ENCODE measurements around the gene KLHDC7B.

KLHDC7B gene

GRCh38 chr22:50576806-50577696 is 31.4 kb downstream of the KLHDC7B start:
- DNase-seq = no peak

GRCh38 chr22:50577697-50577986 is 31.9 kb downstream of the KLHDC7B start:
- DNase-seq = no peak

- no peak for DNase-seq
These were observed 32.5 kb downstream of the KLHDC7B start, which contains the start of gene CPT1B for GRCh38 chr22:50577987-50578775. Gene CPT1B, minus strand, starts transcription at chr22:50578427. Its CDS starts 512 bp downstream, at chr22:50577915.

- DNase-seq = no peak
These were observed 33.1 kb downstream of the KLHDC7B start for GRCh38 chr22:50578776-50579310.

- no peak for DNase-seq
These were observed 34.1 kb downstream of the KLHDC7B start for GRCh38 chr22:50579752-50580151.

- DNase-seq = peak; percentile 51
These were observed 35.6 kb downstream of the KLHDC7B start for GRCh38 chr22:50581031-50581949.

GRCh38 chr22:50581950-50582492 is 36.3 kb downstream of the KLHDC7B start:
- peak; percentile 72 for DNase-seq

GRCh38 chr22:50582493-50583293 is 37.0 kb downstream of the KLHDC7B start, which contains the start of gene CHKB:
Gene CHKB, minus strand, starts transcription at chr22:50582849. Its CDS starts 68 bp downstream, at chr22:50582781.
- DNase-seq = peak; percentile 98

- DNase-seq = no peak
These were observed 37.7 kb downstream of the KLHDC7B start for GRCh38 chr22:50583294-50583861.

GRCh38 chr22:50584106-50585096 is 38.7 kb downstream of the KLHDC7B start:
- DNase-seq = no peak

GRCh38 chr22:50585238-50585637 is 39.5 kb downstream of the KLHDC7B start:
- DNase-seq = no peak

- DNase-seq = no peak
These were observed 40.1 kb downstream of the KLHDC7B start for GRCh38 chr22:50585781-50586180.

- DNase-seq = no peak
These were observed 40.7 kb downstream of the KLHDC7B start for GRCh38 chr22:50586416-50586815.

- no peak for DNase-seq
These were observed 41.7 kb downstream of the KLHDC7B start for GRCh38 chr22:50587407-50587806.

GRCh38 chr22:50595189-50595588 is 49.5 kb downstream of the KLHDC7B start:
- DNase-seq = no peak

GRCh38 chr22:50597097-50597496 is 51.4 kb downstream of the KLHDC7B start:
- DNase-seq = no peak

GRCh38 chr22:50599816-50600455 is 54.2 kb downstream of the KLHDC7B start:
- peak; percentile 85 for DNase-seq

GRCh38 chr22:50600538-50600937 is 54.8 kb downstream of the KLHDC7B start, which contains the start of gene MAPK8IP2:
Gene MAPK8IP2, plus strand, starts transcription at chr22:50600793. Its CDS starts 26 bp downstream, at chr22:50600819.
- no peak for DNase-seq
